OCI-M2 (cell line): ENCODE data around the gene GUCA2A.

ENCODE experiments used
- DNase-seq: peaks from one replicate; lab custom pipeline; 2025; ENCODE audit not compliant: unreplicated experiment; lab: John Stamatoyannopoulos, UW

Gene GUCA2A

DNA sequence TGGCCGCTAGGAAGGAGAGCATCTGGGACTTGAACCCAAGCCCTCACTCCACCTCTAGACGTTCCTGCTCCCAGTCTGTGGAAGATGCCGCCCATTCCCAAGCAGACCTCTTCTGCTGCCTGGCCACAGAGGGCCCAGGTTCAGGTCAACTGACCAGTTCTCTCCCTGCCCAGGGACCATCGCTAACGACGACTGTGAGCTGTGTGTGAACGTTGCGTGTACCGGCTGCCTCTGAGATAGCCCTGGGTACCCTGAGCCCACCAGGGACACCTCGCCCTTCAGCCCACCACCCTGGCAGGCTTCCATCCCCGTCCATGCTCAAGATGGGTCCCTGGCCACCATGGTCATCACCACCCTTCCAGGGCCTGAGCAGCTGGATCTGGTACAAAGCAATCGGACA is 9.2 kb downstream of the GUCA2A start:
- DNase-seq, result no peak

DNA sequence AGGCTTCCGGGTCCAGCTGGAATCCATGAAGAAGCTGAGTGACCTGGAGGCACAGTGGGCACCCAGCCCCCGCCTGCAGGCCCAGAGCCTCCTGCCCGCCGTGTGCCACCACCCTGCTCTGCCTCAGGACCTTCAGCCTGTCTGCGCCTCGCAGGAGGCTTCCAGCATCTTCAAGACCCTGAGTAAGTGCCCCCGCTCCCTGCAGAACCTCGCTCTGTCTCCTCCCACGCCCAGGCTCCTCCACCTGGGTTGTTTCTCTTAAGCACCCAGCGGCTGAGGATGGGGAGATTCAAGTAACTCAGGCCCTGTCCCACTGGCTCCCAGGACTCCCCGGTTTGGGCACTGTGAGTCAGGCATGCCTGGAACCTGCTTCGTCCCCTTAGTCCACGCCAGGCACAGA is 9.9 kb downstream of the GUCA2A start:
- no peak for DNase-seq

DNA sequence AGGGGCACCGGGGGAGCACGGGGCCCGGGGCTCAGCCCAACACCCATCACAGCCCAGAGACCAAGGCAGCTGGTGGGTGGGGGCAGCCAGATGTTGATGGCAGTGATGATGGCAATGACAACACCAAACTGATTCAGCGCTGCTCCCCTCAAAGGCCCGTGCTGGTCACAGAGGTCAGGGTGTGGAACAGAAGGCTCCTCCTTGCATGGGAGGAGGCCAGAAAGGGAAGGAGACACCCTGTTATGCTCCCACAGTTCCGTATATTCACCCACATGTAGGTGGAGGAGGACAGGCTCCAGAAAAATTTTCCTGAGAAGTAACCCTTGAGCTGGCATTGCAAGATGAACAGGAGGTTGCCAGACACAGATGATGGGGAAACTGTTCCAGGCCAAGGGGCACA is 10.9 kb downstream of the GUCA2A start:
- no peak for DNase-seq

DNA sequence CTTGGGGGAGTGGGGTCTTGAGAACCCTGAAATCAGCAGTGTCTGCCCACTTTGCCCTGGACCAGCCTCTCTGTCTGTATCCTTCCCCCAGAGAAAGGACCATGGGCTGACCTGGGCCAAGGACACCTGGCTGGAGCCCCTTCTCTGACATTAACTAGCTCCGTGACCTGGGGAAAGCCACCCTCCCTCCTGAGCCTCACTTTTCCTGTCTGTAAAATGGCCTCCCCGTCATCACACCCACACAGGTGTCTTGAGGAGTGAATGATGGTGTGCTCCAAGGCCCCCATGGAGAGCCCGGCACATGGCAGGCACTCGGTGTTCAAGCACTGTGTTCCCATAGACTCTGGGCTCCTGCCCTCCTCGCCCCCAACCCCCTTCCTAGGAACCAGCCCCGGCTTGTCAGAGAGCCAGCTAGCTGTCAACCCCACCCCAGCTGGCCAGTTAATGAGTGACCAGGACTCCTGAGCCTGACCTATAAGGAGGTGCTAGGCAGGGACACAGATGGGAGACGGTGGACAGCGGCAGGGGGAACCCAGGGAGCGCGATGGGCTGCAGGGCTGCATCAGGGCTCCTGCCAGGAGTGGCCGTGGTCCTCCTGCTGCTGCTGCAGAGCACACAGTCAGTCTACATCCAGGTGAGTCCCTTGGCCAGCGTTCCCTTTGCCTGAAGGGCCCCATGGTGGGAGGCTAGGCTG is 11.5 kb downstream of the GUCA2A start, which contains the start of gene GUCA2B:
TSS of gene GUCA2B (plus strand) at position 504 of the 694 bp plus-strand sequence. CDS start at position 545, 41 bp downstream.
- DNase-seq, result no peak

DNA sequence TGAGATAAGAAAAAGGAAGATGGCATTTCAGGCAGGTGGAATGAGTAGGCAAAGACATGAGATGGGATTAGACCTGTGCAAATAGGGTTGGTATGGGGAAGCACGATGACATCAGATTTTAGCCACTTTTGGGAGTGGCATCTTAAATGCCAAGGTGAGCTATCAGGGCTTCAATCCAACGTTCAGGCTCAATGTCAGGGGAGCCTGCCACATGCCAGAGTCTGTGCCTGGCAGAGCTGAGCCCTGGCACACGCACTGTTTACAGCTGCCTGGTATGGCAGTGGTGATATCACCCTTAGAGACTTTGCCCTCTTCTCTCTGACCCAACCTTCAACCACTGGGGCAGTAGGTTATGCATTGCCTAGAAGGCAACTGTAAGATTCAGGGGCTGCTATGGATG is 12.4 kb downstream of the GUCA2A start:
- no peak for DNase-seq

DNA sequence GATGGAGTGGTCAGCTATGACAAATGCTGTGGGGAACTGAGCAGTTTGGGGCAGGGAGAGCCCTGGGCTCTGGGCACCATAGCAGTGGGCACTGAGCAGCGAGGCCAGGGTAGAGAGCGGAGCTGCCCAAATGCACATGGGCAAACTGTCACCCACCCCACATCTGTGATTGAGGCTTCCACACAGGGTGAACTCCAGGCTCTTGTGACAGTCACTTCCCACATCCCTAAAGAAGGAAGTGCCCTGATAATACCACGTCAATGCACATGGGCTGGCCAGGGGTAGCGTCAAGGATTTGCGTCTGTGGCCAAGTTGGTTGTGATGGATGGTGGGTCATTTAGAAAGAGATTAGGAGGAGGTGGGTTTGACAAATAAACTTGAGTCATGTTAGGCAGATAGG is 13.9 kb downstream of the GUCA2A start:
- DNase-seq, result no peak

DNA sequence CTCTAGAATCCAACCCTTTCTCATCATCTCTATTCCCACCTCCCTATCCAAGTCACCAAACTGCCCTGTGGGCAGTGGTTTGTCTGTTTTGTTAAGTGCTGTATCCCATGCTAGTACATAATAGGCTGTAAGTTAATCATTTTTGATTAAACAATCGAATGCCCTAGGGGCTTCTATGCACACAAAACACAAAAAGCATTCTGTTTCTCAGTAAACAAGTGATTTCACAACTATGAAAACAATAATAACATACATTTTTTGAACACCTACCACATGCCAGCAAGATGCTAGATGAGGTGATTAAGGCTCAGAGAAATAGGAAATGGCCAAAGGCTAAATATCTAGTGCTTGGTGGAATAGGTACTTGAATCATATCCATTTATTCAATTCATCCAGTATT is 16.4 kb downstream of the GUCA2A start:
- no peak for DNase-seq

DNA sequence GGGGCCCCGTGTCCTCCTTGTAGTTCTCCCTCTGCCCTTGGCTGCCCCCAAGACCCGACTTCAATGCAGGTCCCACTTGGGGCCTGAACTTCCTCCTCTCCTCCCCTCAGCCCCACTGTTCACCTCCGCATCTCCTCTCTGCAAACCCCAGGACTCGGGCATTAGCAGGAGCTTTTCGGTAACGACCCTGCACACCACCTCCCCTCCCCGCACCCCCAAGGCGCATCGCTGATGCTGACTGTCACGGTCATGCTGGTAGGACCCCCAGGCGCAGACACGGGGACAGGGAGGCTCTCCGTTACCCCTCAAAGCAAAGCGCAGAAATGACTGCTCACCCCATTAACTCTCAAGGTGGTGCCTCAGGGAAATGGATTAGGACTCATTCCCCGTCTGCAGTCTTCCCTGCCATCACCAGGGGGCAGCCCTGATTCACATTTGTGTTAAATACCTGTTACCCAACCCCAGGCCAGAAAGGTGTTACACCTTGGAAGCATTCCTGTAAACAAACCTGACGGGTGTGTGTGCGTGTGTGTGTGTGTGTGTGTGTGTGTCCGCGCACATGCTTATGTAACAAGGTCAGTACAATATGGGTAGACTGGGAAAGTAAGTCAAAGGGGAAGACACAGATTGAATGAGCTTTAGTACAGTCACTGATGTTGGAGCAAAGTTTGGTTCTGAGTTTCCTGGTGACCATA is 17.8 kb downstream of the GUCA2A start:
- no peak for DNase-seq

DNA sequence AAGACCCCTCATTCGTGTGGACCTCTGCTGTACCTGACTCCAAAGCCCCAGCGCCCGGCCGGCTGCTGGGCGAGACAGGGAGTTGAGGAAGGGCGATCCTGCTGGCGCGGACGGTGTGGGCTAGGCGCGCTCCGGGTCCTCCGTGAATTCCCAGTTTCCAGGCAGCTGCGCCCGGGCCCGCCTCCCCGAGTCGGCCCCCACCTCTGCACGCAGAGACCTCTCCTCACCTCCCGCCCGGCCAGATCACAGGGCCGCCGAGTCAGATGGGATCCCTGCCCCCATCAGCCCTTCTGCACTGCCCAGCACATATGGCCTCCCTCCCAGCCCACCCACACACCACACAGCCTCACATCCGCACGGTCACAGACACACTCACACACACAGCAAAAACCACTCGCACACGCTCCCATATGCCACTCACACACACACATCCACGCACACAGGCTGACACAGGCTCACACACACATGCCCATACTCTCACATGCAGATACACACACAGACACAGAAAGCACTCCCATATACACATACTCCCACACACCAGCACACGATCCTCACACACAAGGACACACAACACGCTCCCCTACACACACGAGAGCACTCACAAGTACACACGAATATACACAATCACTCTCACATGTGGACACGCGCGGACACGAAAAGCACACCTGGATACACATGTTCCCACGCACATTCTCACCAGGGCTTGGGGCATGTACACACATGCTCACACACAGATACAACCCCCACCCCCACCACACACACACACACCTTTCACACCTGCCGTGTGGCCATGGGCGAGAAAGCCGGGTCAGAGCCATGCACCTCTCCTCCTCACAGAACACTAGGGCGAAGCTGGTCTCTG is 18.6 kb downstream of the GUCA2A start:
- no peak for DNase-seq

DNA sequence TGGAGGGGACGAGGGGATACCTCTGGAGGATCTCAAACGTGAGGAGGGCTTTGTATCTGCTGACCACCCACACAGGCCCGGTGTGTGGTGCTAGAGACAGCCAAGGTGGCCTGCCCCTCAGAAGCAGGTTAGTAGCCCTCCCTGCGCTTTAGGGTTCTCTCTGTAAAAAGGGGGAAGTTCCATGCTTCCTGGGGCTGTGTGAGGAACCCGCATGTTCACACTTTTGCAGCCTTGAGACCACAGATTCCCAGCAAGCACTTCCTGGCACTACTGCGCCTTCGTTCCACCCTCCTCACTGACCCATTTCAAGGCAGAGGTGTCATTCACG is 19.2 kb downstream of the GUCA2A start:
- DNase-seq, result no peak

DNA sequence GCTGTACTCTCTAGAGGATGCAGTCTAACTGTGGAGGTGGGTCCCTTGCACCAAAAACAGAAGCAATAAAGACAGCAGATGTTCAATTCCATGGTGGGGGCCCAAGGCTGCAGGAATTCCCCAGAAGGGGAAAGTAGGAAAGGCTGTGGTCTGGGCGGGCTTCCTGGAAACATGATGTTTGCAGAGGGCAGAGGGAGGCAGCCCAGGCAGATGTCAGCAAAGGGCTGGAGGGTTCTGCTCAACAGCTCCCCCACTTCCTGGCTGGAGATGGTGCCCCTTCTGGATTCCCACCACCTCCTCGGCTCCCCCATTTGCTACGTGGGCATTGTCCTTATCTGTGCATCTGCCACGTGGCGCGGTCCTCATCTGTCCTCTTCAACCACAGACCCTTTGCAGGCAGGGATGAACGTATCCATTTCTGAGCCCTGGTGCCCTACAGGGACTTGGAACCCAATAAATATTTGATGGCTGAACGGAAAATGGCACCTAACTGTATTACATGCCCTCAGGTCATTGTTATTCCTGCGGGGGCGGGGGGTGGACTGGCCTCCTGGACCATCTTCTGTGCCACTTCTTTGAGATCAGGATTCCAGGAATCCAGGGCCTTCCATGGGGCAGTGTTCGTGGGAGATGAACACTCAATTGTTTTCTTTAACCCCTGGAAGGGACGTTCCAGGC is 19.7 kb downstream of the GUCA2A start:
- DNase-seq, result no peak

DNA sequence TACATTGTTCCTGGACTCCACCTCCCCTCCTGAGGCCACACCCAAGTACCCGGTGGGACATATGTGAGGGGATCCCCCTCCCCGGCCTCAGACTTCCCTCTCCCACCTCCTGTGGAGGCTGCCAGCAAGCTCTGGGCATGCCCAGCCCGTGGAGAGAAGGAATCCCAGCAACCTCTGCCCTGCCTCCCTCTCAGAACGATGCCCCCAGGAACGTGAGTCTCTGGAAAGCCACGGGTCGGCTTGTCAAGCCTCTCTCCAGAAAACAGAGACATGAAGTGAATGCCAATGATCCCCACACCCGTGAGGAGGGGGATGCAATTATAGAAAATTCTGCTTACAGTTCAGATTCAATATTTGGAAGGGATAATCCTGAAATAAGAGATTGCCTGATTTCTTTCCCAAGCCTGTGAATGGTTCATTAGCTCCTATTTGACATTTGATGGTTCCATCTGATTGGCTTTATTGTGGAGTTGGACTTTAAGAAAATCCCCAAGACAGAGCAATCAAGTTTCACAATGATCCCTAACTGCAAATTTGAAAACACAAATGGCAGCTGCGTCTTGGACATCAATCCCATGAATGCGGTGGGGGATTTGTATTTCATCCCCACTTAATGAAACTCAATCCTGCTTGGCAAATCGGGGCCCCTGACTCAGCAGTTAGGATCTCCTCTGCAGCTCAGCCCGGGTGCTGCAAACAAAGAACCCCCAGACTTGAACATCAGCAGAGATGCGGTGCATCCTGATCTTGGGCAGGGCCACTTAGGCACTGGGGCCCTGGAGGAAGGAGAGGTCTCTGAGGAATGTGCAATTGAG is 20.4 kb downstream of the GUCA2A start:
- no peak for DNase-seq

DNA sequence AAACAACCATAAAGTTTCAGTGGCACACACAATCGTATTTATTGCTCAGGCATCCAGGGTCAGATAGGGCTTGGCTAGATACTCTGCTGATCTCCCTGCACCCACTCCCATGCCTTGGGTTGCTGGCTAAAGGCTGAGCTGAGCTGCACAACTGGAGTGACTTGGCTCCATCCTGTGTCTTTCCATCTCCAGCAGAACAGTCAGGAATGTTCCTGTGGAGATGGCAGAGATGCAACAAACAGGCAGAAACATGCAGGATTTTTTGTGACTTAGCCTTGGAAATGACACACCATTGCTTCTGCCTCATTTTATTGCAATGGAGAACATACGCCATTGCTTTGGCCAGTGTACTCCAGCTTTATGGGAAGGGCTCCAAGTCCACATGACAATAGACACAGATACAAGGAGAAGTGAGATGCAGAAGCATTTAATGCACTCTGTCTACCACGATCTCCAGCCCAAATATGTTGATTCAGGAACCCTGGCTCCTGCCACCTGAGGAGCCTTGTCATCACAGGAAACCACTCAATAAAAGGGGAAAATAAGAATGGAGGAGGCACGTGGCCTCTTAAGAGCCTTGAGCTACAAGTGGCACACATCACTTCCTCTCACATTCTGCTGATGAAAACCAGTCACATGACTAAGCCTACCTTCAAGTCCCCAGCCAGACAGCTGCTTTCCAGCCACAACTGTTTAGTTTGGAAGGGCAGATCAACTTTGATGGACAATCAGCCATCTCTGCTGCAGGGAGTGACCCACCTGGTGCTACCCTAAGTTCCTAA is 21.5 kb downstream of the GUCA2A start:
- no peak for DNase-seq

DNA sequence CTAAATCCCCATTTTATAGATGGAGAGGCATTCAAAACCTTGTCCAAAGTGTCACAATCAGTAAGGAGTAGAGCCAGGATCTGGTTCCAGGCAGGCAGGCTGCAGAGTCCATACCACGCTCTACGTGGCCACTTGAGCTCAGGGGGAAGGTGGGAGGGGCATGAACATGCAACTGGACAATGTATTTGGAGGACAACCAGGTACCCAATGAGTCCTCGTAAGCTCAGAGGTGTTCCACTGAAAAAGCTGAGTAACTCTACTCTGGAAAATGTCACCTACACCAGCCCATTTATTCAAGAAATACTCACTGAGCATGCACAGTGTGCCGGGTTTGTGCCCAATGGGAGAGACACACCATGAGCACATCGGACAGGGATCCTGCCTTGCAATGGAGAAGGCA is 22.6 kb downstream of the GUCA2A start:
- no peak for DNase-seq

DNA sequence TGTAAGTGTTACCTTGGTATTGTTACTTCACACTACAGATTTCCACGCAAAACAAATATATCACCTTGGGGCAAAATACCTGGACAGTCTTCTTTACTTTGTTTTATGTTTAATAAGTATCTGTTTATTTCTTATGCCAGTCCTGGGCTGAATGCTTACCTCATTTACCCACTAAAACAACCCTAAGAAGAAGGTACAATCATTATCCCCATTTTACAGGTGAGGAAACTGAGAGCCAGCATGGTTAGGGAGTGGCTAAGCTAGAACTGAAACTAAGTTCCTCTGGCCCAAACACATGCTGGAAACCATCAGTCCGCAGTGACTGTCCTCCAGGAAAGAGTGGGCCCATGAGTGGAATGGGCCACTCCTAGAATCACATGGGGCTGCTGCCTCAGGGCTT is 24.4 kb downstream of the GUCA2A start:
- no peak for DNase-seq

DNA sequence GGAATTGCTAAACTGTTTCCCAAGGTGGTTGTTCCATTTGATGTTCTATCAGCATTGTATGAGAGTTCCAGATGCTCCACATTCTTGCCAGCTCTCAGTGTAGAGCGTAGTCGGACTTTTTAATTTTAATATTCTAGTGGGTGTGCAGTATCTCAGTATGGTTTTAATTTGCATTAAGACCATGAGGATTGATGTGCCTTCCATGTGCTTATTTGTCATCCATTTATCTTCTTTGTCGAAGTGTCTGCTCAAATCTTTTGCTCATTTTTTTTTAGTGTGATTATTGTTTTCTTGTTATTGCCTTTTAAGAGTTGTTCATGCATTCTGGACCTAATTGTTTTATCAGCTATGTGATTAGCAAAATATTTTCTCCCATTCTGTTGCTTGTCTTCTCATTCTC is 25.1 kb downstream of the GUCA2A start:
- no peak for DNase-seq

DNA sequence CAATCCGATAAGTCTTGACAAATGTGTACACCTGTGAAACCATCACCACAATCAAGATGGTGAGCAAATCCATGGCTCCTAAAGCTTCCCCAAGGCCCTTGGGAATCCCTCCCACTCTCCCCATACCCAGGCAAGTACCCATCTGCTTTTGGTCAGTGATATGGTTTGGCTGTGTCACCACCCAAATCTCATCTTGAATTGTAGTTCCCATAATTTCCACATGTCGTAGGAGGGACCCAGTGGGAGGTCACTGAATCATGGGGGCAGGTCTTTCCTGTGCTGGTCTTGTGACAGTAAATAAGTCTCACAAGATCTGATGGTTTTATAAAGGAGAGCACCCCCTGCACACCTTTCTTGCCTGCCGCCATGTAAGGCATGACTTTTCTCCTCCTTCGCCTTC is 26.0 kb downstream of the GUCA2A start:
- no peak for DNase-seq

DNA sequence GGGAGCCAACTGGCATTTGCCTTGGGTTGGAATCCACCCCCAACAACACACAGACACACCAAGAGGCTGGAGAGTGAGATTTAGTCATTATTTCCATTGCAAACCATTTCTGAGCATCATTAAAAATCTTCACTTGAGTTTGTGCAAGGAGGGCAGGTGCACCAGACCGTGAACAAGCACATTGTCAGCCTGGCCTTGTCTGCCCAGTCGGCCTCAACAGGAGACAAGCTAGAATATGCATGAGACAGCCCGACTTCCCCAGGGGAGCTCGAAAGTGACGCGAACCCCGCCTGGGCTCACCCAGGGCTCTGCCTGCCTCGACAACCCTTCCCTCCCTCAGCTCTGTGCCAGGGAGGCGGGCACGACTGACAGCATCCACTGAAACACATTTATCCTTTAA is 26.8 kb downstream of the GUCA2A start:
- no peak for DNase-seq

DNA sequence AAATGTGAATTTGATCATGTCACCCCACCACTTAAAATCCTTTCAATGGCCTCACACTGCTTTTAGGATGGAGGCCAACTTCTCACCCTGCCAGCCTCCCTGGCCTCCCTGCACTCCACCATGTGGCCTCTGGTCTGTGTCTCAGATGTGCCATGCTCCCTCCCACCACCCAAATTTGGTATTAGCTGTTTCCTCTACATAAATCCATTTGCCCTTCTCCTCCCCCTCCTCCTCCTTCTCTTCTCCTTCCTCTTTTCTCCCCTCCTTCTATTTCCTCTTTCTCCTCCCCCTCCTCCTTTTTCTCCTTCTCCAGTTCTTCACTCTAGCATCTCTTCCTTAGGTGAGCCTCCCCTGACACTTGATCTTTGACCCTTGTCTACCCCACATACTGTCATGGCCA is 28.1 kb downstream of the GUCA2A start:
- DNase-seq, result no peak

DNA sequence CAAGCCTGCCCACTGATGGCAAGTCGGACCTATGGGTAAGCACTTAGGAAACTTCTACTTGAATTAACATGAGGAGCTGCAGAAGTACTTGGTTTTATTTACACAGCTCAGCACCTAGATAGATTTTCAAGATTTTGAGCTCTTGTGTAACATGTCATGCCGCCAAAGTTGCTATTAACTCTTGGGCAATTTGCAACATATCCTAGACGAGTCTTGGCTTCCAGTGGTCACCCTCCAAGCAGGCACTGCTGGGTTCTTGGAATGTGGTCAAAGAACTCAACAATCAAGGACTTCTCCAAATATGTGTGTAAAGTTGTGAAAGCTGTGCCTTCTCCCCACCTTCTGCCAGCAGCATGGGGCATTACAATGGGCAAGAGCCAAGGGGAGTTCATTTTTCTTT is 29.1 kb downstream of the GUCA2A start:
- no peak for DNase-seq
